Small intestine (tissue), 7 donors: ENCODE measurements around the gene GRN. TPM values are rescaled to one million over a fixed set of nuclear protein-coding genes. Genes with fewer than 3 reads are reported as not detected.
A peak's percentile ranks its signal among the peaks of the same experiment; 100 is the strongest.

Experiments used
- DNase-seq, 2 donors: peaks; one replicate each; pipeline versions ENCODE4 v3.0.0 to v3.0.0-alpha.2; 2013
- FAIRE-seq: peaks from 2 replicates; lab custom pipeline; 2012; peaks lifted over from hg19 to GRCh38; lab: Jason Lieb, UNC
- H3K27ac ChIP-seq, 3 donors: one replicate each; pipeline ENCODE4 v1.5.1; 2013; ENCODE audit warnings: low read length in 2 of 3, mild to moderate bottlenecking in 2 of 3, control low read depth in 1 of 3, inconsistent platforms in 1 of 3, low read depth in 1 of 3, moderate library complexity in 1 of 3
- H3K27me3 ChIP-seq, 3 donors: one replicate each; pipeline ENCODE4 v1.6.1; 2013; ENCODE audit warnings: low read length in 3 of 3, inconsistent platforms in 1 of 3; ENCODE audit not compliant: control insufficient read depth in 3 of 3, insufficient read depth in 3 of 3
- H3K36me3 ChIP-seq, 3 donors: one replicate each; pipeline ENCODE4 v1.6.1; 2013; ENCODE audit warnings: low read length in 3 of 3, inconsistent platforms in 1 of 3, low read depth in 1 of 3, mild to moderate bottlenecking in 1 of 3, moderate library complexity in 1 of 3; ENCODE audit not compliant: control insufficient read depth in 3 of 3, insufficient read depth in 2 of 3
- H3K4me1 ChIP-seq, 3 donors: one replicate each; pipeline ENCODE4 v1.6.1; 2013; ENCODE audit warnings: low read length in 2 of 3, inconsistent platforms in 1 of 3, low read depth in 1 of 3, mild to moderate bottlenecking in 1 of 3, moderate library complexity in 1 of 3; ENCODE audit not compliant: control insufficient read depth in 3 of 3, insufficient read depth in 2 of 3
- H3K4me3 ChIP-seq, 3 donors: one replicate each; pipeline ENCODE4 v1.5.1; 2013; ENCODE audit warnings: low read length in 3 of 3, control low read depth in 1 of 3, inconsistent platforms in 1 of 3, low read depth in 1 of 3, mild to moderate bottlenecking in 1 of 3, moderate library complexity in 1 of 3
- H3K9me3 ChIP-seq, 2 donors: one replicate each; pipeline ENCODE4 v1.6.1; 2013; ENCODE audit warnings: low read depth in 1 of 2, low read length in 1 of 2; ENCODE audit not compliant: control insufficient read depth in 2 of 2, insufficient read depth in 1 of 2
- WGBS, 3 donors: extraction: QIAGEN DNeasy Blood & Tissue Kit; methylation state at CpG; one replicate each; pipeline ENCODE4 v1.1.7; 2013; 5-methylcytosine and 5-hydroxymethylcytosine counted together
- polyA plus RNA-seq, 4 donors: library from polyadenylated mRNA; stranded (reverse) in 3 of 4; unstranded in 1 of 4; fragments of 200-250 nt in 3 of 4; fragments of 120-200 nt in 1 of 4; gene quantifications; one replicate each; pipeline versions ENCODE4 v1.2.1 to v1.2.3, GENCODE V29; 2013
- donor health status: healthy with polysubstance abuse.
- donor health status: control.
- donor health status: control.
- donor health status: Bipolar disorder and iron deficiency.
- donor health status: healthy.

Gene GRN
- polyA plus RNA-seq, 4 donors = 82.3 to 842 (median 111) TPM

DNA sequence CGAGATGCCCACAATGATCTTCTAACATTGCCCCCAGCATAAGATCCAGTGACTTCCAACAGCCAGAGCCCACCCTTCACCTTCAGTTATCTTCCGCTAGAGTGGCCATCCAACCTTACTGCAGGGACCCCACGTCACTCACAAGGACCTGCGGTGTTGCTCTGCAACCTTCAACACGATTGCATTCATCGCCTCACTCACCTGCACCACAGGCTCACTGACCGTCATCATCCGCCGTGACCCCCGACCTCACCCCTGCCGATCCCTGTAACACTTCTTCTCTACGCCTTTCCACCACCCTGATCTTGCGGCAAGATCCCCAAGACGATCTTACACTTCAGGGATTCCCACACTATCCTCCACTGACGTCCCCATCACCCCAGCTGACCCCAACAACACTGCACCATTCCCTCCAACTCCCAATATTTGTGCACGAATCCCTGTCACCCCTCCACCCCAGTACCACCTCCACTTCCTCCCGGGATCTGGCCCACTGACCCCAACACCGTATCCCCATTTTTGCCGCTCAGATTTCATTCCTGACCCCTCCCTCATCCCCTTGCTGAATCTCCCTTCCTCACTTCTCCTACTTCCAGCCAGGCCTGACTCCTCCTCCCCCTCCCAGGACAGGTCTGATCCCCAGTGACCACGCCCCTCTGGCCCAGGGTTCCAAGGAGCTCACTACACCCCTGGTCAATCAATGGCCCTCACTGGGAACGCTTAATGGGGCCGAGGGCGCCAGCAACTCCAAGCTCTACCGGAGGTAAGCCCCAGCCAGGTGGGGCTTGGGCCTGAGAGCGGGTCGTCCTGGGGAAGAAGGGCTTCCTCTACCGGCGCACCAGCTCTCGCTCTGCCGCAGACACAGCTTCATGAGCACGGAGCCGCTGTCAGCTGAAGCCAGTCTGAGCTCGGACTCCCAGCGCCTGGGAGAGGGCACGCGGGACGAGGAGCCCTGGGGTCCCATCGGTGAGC lies 29.1 kb upstream of the GRN start:
- no peak overlapping the region for H3K27ac ChIP-seq
- 8 to 10% (median 9%) methylated on average over 38 of the region's 38 CpGs for WGBS, 3 donors
- no peak overlapping the region for H3K4me3 ChIP-seq
- H3K9me3 ChIP-seq = no peaks in the 10 kb centered on the region
- DNase-seq (no peak), FAIRE-seq (no peak)
- H3K36me3 ChIP-seq = peaks cover 4 to 32% (median 11%) of the 10 kb centered on the region in 3 donors
- peaks cover 0 to 34% (median 0%) of the 10 kb centered on the region in 3 donors for H3K4me1 ChIP-seq
- peaks cover 15 to 42% (median 20%) of the 10 kb centered on the region in 3 donors for H3K27me3 ChIP-seq

DNA sequence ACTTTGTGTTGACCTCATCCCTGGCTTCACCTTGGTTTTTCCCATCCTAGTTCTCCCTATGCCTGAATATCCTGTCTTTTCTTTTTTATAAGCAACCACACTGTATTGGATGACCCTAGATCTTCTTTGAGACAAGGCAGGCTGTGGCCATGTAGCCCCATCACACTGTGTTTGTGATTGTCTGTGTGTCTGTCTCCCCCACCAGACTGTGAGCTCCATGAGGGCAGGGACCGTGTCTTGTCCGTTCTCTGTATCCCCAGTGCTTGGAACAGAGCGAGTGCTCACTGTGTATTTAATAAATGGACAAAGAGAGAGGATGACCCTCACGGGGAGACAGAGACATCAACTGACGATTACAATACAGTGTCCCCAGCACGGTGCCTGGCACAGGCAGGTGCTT lies 27.6 kb upstream of the GRN start:
- FAIRE-seq (no peak), DNase-seq (no peak)
- Histone ChIP-seq H3K36me3 (peaks cover 4 to 47% (median 11%) of the 10 kb centered on the region in 3 donors), H3K27ac (no peak overlapping the region), H3K4me1 (peaks cover 0 to 29% (median 0%) of the 10 kb centered on the region in 3 donors), H3K4me3 (no peak overlapping the region), H3K9me3 (no peaks in the 10 kb centered on the region), H3K27me3 (peaks cover 15 to 42% (median 20%) of the 10 kb centered on the region in 3 donors)
- 88 to 92% (median 88%) methylated on average over 6 of the region's 6 CpGs for WGBS, 3 donors

DNA sequence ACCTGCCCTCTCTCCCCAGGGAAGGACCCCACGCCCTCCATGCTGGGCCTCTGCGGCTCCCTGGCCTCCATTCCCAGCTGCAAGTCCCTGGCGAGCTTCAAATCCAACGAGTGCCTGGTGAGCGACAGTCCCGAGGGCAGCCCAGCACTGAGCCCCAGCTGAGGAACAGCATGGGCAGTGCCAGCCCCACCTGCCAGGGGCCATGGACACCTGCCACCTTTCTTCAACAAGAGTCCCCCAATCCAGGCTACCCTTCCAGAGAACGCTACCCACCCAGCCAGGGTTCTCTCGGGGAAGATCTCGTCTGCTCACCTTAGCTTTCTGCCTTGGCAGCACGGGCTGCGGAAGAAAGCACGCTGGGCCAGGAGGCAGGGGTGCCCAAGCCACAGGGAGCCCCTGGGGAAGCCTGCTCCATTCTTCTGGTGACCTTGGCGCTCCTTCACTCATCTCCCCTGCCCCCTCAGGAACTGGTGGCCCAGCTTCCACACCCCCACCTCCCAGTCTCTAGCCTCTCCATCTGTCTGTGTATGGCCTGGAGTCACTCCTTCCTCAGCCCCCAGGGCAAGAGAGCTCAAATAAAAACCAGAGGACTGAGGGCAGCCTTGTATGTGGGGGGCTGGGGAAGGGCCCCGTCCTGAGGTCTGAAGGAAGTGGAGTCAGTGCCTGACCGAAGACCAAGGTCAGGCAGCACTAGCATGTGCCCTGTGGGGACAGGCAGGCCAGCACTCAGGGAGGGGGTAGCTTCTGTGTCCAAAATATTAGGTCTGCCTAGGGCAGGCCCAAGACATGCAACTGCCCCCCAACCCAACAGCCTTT lies 26.8 kb upstream of the GRN start:
- Histone ChIP-seq H3K27ac (no peak overlapping the region), H3K36me3 (peaks cover 4 to 47% (median 11%) of the 10 kb centered on the region in 3 donors), H3K4me1 (peaks cover 0 to 22% (median 0%) of the 10 kb centered on the region in 3 donors), H3K4me3 (no peak overlapping the region), H3K27me3 (peaks cover 15 to 42% (median 20%) of the 10 kb centered on the region in 3 donors), H3K9me3 (no peaks in the 10 kb centered on the region)
- WGBS, 3 donors = 58 to 83% (median 65%) methylated on average over 15 of the region's 15 CpGs
- FAIRE-seq (no peak), DNase-seq (no peak)

GRCh38 chr17:44320066-44320465 lies 25.0 kb upstream of the GRN start:
- no peak for DNase-seq
- no peak for FAIRE-seq
- H3K27ac ChIP-seq = no peak overlapping the region
- no peak overlapping the region for H3K4me3 ChIP-seq
- H3K9me3 ChIP-seq = no peaks in the 10 kb centered on the region
- WGBS, 3 donors = 85 to 88% (median 86%) methylated on average over 14 to 18 of the region's 18 CpGs
- H3K27me3 ChIP-seq = peaks cover 10 to 30% (median 13%) of the 10 kb centered on the region in 3 donors
- H3K36me3 ChIP-seq = peaks cover 4 to 47% (median 11%) of the 10 kb centered on the region in 3 donors
- peaks cover 0 to 9% (median 5%) of the 10 kb centered on the region in 3 donors for H3K4me1 ChIP-seq

- Histone ChIP-seq H3K4me1 (peaks cover 0 to 5% (median 0%) of the 10 kb centered on the region in 3 donors), H3K9me3 (no peaks in the 10 kb centered on the region), H3K27me3 (peaks cover 0 to 16% (median 6%) of the 10 kb centered on the region in 3 donors), H3K27ac (no peak overlapping the region), H3K36me3 (peaks cover 4 to 45% (median 11%) of the 10 kb centered on the region in 3 donors), H3K4me3 (no peak overlapping the region)
- 87 to 92% (median 91%) methylated on average over 18 to 21 of the region's 21 CpGs for WGBS, 3 donors
- FAIRE-seq (no peak), DNase-seq (no peak)
These were observed 23.6 kb upstream of the GRN start for GRCh38 chr17:44321246-44322120.

- Histone ChIP-seq H3K4me3 (no peak overlapping the region), H3K9me3 (no peaks in the 10 kb centered on the region), H3K36me3 (peaks cover 4 to 45% (median 11%) of the 10 kb centered on the region in 3 donors), H3K4me1 (peaks cover 0 to 5% (median 4%) of the 10 kb centered on the region in 3 donors), H3K27ac (no peak overlapping the region), H3K27me3 (peaks cover 0 to 8% (median 0%) of the 10 kb centered on the region in 3 donors)
- 94 to 96% (median 95%) methylated on average over 11 of the region's 11 CpGs for WGBS, 3 donors
- DNase-seq (no peak), FAIRE-seq (no peak)
These were observed 22.7 kb upstream of the GRN start for GRCh38 chr17:44322236-44322895.

GRCh38 chr17:44323359-44324091 lies 21.6 kb upstream of the GRN start:
- DNase-seq (no peak), FAIRE-seq (no peak)
- Histone ChIP-seq H3K4me3 (peak overlapping the region; percentile 86 to 93 (median 92)), H3K4me1 (peaks cover 0 to 5% (median 4%) of the 10 kb centered on the region in 3 donors), H3K9me3 (no peaks in the 10 kb centered on the region), H3K27me3 (no peaks in the 10 kb centered on the region), H3K36me3 (peaks cover 4 to 41% (median 11%) of the 10 kb centered on the region in 3 donors), H3K27ac (peak overlapping the region in 2 of 3 donors; percentile 75 to 80)
- WGBS, 3 donors = 50 to 58% (median 55%) methylated on average over 26 to 27 of the region's 27 CpGs
